HAP-1 (cell line): Measurements from ENCODE around the gene CLRN3.

ENCODE experiments used
- DNase-seq, 2 experiments: peaks; one replicate each; pipeline ENCODE4 v3.0.0-alpha.2; 2016 to 2020; ENCODE audit warnings: low spot score in 2 of 2
- H3K27me3 ChIP-seq: fragments of 250-450 bp; sonication (Bioruptor Pico); 2 replicates; pipeline ENCODE4 v1.5.1; 2020; ENCODE audit warnings: low read depth, mild to moderate bottlenecking, moderate library complexity
- H3K36me3 ChIP-seq: fragments of 250-450 bp; sonication (Bioruptor Pico); replicated peaks from 2 replicates; pipeline ENCODE4 v1.5.1; 2020; ENCODE audit warnings: mild to moderate bottlenecking
- H3K4me1 ChIP-seq: fragments of 250-450 bp; sonication (Bioruptor Pico); 2 replicates; pipeline ENCODE4 v1.5.1; 2020; ENCODE audit warnings: mild to moderate bottlenecking
- H3K4me3 ChIP-seq: fragments of 250-450 bp; sonication (Bioruptor Pico); 2 replicates; pipeline ENCODE4 v1.5.1; 2020; ENCODE audit warnings: mild to moderate bottlenecking, moderate library complexity
- H3K9me3 ChIP-seq: fragments of 250-450 bp; sonication (Bioruptor Pico); 2 replicates; pipeline ENCODE4 v1.5.1; 2020; ENCODE audit warnings: mild to moderate bottlenecking, moderate library complexity
- in situ Hi-C: fragments of 300-500 bp; cut with MboI; formaldehyde crosslinking; loops from 3 replicates; pipeline ENCODE4 v1.14.3; 2020; ENCODE audit warnings: low sequenced_read_pairs, inconsistent platforms, mixed read lengths

CLRN3 gene, protein sequence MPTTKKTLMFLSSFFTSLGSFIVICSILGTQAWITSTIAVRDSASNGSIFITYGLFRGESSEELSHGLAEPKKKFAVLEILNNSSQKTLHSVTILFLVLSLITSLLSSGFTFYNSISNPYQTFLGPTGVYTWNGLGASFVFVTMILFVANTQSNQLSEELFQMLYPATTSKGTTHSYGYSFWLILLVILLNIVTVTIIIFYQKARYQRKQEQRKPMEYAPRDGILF

DNA sequence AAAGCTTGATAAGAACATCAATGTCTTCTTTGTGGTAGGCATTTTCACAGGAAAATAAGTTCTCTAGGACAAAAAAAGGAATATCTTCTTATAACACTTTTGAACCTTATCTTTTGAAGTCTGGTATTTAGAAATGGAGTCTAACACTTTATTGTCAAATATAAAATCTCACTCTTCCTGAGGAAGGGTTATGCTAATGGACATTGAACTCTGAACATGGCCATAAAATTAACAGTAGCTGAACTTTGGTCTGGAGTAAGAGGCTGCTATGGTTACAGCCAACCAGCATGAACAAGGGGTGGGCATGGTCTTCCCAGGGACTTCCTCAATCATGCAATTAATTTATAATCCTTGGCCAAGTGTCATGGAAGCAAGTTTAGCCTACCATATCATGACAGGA is at the start of gene CLRN3:
TSS of gene CLRN3 (minus strand) at position 199 of the 400 bp plus-strand sequence. CDS start at position 42, 157 bp downstream.
- H3K9me3 ChIP-seq = no peaks in the 10 kb centered on the region
- in situ Hi-C loops = no loop called here
- no peaks in the 10 kb centered on the region for H3K36me3 ChIP-seq
- no peak within 1 kb of the TSS for H3K4me3 ChIP-seq
- H3K27me3 ChIP-seq = peaks cover 4% of the 10 kb centered on the region; the same call in 1 of the 2 replicates
- no peaks in the 10 kb centered on the region for H3K4me1 ChIP-seq
- no peak for DNase-seq

DNA sequence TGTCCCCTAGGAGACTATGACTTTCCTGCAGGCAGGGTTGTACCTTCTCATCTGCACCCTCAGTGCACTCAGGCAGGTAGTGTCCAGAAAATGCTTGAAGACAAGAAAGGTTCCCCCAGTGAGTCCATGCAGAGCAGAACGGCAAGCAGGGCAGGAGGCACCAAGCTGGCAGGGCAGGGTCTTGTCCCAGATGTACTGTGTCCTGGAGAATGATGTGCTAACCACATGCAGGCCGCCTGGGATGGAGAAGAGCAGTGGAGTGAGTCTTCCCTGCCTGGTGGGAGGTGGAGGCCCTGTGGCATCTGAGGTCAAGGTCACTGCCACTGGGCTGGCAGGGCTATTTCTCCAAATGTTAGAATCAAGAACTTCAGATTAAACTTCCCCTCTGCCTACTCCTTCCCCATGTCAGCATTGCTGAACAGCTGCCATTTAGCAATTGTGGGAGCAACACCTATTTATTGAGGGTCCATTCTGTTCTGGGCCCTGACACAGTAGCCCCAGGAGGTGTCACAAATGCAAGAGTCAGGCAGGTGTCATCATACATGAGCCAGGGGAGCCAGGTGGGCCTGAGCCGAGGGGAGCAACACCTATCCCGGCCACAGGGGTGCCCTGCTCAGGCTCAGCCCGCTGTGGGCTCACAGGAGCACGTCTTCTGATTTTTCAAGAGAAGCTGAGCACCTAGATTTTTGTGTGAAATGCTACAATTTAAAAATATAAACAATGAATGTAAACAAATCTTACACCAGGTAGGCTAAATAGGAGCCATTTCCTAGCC is 48.3 kb upstream of the CLRN3 start:
- H3K4me1 ChIP-seq = no peaks in the 10 kb centered on the region
- H3K4me3 ChIP-seq = no peak overlapping the region
- H3K36me3 ChIP-seq = no peaks in the 10 kb centered on the region
- H3K9me3 ChIP-seq = no peaks in the 10 kb centered on the region
- in situ Hi-C loops = no loop called here
- DNase-seq = no peak
- no peaks in the 10 kb centered on the region for H3K27me3 ChIP-seq

DNA sequence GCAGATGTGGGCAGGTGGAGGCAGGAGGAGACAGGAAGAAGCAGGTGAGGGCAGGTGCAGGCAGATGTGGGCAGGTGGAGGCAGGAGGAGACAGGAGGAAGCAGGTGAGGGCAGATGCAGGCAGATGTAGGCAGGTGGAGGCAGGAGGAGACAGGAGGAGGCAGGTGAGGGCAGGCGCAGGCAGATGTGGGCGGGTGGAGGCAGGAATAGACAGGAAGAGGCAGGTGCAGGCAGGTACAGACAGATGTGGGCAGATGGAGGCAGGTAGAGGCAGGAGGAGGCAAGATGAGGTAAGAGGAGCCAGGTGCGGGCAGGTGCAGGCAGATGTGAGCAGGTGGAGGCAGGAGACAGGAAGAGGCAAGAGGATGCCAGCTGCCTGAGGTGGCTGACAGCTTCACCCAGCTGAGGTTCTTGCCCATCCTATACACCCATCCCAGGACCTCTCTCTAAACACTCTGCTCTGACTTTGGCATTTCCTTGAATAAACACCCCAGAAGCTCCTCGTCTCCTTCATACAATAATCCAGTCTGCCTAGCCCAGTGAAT is 47.1 kb upstream of the CLRN3 start:
- no peak for DNase-seq
- no peaks in the 10 kb centered on the region for H3K27me3 ChIP-seq
- H3K36me3 ChIP-seq = no peaks in the 10 kb centered on the region
- H3K4me1 ChIP-seq = no peaks in the 10 kb centered on the region
- in situ Hi-C loops = no loop called here
- no peak overlapping the region for H3K4me3 ChIP-seq
- H3K9me3 ChIP-seq = no peaks in the 10 kb centered on the region

DNA sequence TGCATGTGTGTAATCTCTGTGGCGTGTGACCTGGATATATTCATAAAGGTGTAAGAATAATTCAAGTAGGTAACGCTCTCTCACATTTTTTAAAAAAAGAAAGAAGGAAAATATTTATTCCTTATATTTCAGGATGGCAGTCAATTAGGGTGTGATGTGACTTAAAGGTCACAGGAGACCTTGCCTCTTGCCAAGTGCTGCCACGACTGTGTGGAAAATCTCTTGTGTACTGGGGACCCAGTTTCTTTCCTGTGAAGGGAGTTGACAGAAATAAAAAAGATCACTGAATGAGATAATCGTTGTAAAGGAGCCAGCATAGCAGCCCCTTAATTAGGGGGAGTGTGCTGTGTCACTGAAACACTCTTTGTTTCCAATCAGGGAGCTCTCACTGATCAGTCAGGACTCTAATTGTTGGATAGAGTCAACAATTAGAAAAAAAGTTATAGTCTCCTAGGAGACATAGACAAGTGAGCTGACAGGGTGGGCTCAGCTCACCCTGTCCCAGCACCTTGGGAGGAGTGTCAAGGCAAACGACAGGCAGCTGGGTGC is 45.2 kb upstream of the CLRN3 start:
- DNase-seq = no peak
- Histone ChIP-seq H3K9me3 (no peaks in the 10 kb centered on the region), H3K4me1 (no peaks in the 10 kb centered on the region), H3K36me3 (no peaks in the 10 kb centered on the region), H3K4me3 (no peak overlapping the region), H3K27me3 (no peaks in the 10 kb centered on the region)
- in situ Hi-C loops = no loop called here

DNA sequence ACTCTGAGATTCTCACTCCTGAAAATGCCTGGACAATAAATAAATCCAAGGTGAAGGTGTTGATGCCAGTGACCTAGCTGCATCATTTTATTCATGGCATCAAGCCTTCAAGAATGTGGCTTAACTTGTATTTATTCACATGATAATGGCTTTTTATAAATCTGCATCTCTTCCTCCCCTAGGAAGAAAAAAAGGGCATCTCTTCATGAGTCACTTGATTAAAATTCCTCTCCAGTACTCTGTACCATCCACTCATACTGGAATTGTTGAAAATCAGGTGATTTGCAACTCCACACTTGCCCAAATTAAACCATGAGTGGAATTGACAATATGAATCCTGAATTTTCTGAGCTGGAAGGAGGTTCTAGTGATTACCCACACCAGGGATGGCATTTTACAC is 44.3 kb upstream of the CLRN3 start:
- H3K9me3 ChIP-seq = no peaks in the 10 kb centered on the region
- in situ Hi-C loops = no loop called here
- H3K27me3 ChIP-seq = no peaks in the 10 kb centered on the region
- H3K4me3 ChIP-seq = no peak overlapping the region
- no peaks in the 10 kb centered on the region for H3K36me3 ChIP-seq
- no peaks in the 10 kb centered on the region for H3K4me1 ChIP-seq
- no peak for DNase-seq

DNA sequence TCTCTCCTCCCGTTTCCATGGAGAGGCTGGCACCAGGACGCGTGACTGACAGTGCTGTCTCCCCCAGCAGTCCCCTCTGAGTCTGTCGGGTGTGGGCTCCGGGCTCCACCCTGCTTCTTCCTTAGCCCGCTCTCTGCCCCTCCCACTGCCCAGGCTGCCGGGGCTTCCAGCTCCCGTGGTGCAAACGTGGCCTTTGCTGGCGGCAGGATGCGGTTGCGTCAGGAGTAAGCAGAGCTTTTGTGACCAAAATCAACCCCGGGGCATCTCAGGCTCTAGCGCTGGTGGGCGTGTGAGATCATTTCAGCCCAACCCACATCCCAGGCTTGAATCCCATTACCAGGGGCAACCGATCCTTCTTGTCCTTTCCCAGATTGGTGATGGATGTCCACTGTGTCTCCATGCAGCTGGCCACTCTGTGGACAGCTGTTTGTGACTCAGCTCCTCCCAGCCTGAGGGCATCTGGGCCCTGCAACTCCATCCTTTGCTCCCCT is 42.4 kb upstream of the CLRN3 start:
- Histone ChIP-seq H3K27me3 (no peaks in the 10 kb centered on the region), H3K9me3 (no peaks in the 10 kb centered on the region), H3K36me3 (no peaks in the 10 kb centered on the region), H3K4me3 (no peak overlapping the region), H3K4me1 (no peaks in the 10 kb centered on the region)
- in situ Hi-C loops = no loop called here
- no peak for DNase-seq

DNA sequence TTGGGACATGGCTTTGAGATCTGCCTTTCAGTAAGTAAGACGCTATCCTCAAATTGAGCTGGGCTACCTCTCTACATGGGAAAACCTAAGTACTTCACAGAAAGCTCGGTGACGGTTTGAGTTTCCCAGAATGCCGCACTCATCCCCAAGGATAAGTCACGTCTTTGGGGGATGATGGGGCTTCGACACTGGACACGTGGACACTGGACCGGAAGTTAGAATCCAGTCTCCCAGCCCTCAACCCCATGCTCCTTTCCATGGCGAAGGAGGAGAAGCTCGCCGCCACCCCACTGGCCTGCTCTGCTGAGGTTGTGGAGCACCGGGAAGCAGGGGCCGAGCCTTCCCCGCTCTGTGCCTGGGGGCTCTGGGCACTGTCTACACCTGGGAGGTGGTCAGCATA is 41.6 kb upstream of the CLRN3 start:
- no peak for DNase-seq
- H3K27me3 ChIP-seq = no peaks in the 10 kb centered on the region
- H3K36me3 ChIP-seq = no peaks in the 10 kb centered on the region
- in situ Hi-C loops = no loop called here
- H3K9me3 ChIP-seq = no peaks in the 10 kb centered on the region
- H3K4me1 ChIP-seq = no peaks in the 10 kb centered on the region
- no peak overlapping the region for H3K4me3 ChIP-seq

DNA sequence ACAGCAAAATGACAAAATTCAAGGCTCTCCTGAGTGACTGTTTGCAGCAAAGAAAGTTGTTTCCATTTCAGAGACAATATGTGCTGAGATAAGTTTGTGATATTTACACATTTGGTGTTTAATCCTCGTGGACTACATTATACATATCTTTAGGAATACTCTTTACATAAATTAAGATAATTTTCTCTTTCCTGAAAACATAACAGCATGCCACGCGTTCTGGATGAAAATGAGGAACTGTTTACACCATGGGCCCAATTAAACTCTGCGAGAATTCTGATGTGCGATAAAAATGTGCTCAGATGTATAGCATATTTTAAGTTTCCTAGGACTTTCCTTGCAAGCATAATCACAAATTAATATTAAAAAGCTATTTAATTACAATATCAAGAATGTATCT is 40.5 kb upstream of the CLRN3 start:
- no peaks in the 10 kb centered on the region for H3K4me1 ChIP-seq
- no peaks in the 10 kb centered on the region for H3K9me3 ChIP-seq
- in situ Hi-C loops = no loop called here
- H3K36me3 ChIP-seq = no peaks in the 10 kb centered on the region
- no peak for DNase-seq
- H3K4me3 ChIP-seq = no peak overlapping the region
- no peaks in the 10 kb centered on the region for H3K27me3 ChIP-seq

DNA sequence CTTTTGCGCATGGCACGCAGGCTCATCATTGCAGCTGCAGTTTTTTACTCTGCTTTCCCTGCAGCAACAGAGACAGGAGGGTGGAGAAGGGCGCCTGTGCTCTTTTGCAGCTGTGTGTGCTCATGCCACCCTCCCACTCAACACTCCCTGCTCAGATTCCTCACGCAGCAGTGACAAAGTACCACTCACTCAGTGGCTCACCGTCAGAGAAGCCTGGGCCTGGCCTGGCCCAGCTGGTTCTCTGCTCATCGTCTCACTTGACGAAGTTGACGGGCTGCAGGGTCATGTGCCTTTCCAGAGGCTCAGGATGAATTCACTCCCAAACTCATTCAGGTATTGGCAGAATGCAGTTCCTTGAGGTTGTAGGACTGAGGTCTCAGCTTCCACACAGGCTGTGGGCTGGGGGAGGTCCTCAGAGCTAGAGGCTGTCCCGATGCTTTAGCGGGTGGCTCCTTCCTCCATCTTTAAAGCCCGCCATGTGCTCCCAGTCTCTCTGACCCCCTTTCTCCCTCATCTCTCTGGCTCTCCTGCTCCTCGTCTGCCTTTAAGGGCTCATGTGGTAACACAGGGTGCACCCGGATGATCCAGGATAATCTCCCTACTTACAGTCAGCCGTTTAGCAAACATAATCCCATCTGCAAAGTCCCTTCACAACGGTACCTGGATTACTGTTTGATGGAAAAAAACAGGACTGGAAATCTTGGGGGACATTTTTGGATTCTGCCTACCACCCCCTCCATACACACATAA is 40.0 kb upstream of the CLRN3 start:
- no peaks in the 10 kb centered on the region for H3K4me1 ChIP-seq
- H3K27me3 ChIP-seq = no peaks in the 10 kb centered on the region
- in situ Hi-C loops = no loop called here
- H3K9me3 ChIP-seq = no peaks in the 10 kb centered on the region
- no peak overlapping the region for H3K4me3 ChIP-seq
- H3K36me3 ChIP-seq = no peaks in the 10 kb centered on the region
- DNase-seq = no peak

DNA sequence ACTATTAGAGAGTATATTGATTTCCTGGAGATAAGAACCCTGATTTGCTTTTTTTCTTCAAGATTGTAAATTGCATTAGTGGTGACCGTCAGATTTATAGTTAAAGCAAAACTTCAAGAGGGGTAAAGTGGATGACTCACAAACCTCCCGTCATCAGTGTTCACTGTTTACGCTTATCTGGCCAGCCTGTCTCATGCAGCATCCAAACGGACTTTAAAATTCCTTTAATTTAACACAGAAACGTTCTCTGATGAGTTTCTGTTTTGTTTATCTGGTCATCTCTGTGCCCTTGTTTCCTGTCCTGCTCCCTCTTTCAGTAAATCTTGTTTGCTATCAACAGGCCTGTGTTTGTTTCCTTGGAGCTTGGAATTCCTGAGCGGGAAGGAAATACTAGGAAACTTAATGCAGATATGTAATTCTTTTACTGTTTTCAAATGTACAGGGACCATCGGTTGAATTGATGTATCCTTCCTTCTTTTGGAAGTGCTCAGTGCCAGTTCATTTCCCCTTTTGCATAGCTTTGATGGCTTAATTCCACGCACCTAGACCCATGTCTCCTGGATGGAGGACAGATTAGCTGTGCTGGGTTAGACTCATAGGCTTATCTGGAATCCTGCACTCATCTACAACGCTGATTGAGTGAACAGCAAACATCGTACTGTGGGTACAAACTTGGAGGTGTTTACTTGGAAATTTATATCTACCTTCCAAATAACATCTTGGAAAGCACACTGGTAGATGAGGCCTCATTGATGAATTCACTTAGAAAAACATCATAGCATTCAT is 35.5 kb upstream of the CLRN3 start:
- no peak overlapping the region for H3K4me3 ChIP-seq
- no peak for DNase-seq

DNA sequence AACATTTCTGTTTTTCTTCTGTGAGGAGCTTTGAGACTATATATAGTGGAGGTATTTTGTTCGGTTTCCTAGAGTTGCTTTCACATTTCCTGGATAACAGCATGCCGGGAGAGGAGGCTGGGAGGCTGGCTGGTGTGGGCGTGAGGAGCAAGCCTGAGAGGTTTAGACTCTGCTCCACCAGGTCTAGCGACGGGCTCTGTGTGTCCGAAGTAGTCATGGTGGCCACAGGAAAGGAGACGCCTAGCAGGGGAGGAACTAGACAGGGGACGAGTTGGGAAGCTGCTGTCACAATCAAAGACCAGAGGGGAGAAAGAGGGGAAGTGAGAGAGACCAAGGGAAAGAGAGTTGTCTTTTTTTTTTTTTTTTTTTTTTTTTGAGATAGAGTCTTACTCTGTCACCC is 33.7 kb upstream of the CLRN3 start:
- no peak overlapping the region for H3K4me3 ChIP-seq
- no peaks in the 10 kb centered on the region for H3K27me3 ChIP-seq
- in situ Hi-C loops = no loop called here
- no peaks in the 10 kb centered on the region for H3K36me3 ChIP-seq
- no peaks in the 10 kb centered on the region for H3K9me3 ChIP-seq
- H3K4me1 ChIP-seq = peaks cover 15% of the 10 kb centered on the region
- peak in 1 of 2 experiments; percentile 50 for DNase-seq

More for the DNA sequence above, 35.5 kb upstream of the CLRN3 start:
- H3K36me3 ChIP-seq = no peaks in the 10 kb centered on the region
- no peaks in the 10 kb centered on the region for H3K9me3 ChIP-seq
- in situ Hi-C loops = no loop called here
- no peaks in the 10 kb centered on the region for H3K27me3 ChIP-seq
- peaks cover 15% of the 10 kb centered on the region for H3K4me1 ChIP-seq

DNA sequence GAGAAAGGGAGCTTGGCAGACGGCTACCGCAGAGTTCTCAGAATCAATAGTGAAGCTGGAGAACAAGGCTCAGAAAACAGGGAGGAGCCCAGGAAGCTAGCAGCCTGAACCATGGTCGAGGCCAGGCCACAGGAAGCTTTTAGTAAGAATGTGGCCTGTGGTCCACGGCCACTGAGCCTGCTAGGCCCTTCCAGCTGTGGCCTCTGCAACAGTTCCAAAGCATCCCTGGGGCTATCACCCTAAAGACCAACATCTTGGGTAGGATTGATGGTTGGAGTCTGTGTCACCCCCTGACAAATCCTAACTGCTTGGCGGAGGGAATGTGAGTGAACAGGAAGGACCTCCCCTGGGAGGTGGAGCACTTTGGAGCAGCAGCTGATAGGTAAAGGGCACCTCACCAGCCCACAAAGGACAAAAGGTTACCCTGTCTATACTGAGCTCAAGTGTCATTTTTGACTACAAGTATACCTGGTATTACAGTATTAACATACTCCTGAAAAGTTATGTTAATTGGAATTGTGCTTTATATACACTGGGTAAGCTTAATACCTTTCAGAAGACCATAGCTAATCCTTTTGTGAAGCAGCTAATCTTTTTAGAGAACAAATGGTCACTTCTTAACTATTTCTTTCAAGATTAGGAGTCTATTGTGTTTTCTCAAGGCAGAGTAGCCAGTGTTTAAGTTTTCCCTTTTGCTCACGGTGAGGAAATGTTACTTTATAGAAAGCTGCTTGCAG is 32.9 kb upstream of the CLRN3 start:
- H3K9me3 ChIP-seq = no peaks in the 10 kb centered on the region
- H3K4me1 ChIP-seq = peaks cover 15% of the 10 kb centered on the region
- no peak overlapping the region for H3K4me3 ChIP-seq
- in situ Hi-C loops = no loop called here
- H3K36me3 ChIP-seq = no peaks in the 10 kb centered on the region
- peak; percentile 80 to 98 for DNase-seq
- H3K27me3 ChIP-seq = no peaks in the 10 kb centered on the region
